ENCODE data around the gene NME7. TPM values are rescaled to one million over a fixed set of nuclear protein-coding genes. Genes with fewer than 3 reads are reported as not detected.
A peak's percentile ranks its signal among the peaks of the same experiment; 100 is the strongest.

The NME7 gene
- total and polyA plus RNA-seq, 12 donors = 5.5 to 18.9 (median 10.5) TPM

DNA sequence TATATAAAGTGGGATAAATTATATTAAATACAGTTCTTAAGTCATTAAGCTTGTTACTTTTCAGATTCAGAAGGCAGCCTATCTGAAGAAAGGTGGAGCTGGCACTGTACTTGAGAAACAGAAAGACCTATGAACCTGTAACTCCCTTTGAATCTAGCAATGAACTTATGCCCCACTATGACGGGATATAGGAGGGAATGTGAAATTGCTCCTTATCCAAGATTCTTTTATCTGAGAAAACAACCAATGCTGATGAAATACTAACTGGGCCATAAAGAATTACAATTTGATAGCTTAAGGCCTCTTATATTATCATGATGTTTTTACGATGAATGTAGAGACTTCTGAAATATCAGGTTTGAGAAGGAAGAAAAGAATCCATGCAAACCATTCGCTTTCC lies 211.0 kb downstream of the NME7 start:
- no peaks in the 10 kb centered on the region for H3K36me3 ChIP-seq
- no peak for TF ChIP-seq CTCF (IDR thresholded peaks at IDR 0.05)
- no peaks in the 10 kb centered on the region for H3K27me3 ChIP-seq
- H3K9me3 ChIP-seq = no peaks in the 10 kb centered on the region
- intact Hi-C loops (cut with DNase I) = no loop called here
- ATAC-seq (no peak), DNase-seq (no peak)
- H3K4me1 ChIP-seq = peaks cover 0 to 14% (median 6%) of the 10 kb centered on the region in 9 donors
- no peak overlapping the region for H3K27ac ChIP-seq
- no peak overlapping the region for H3K4me3 ChIP-seq
- 80 to 95% methylated on average over 3 of the region's 3 CpGs for WGBS, 2 donors

- H3K27ac ChIP-seq = no peak overlapping the region
- H3K36me3 ChIP-seq = no peaks in the 10 kb centered on the region
- no peaks in the 10 kb centered on the region for H3K27me3 ChIP-seq
- DNase-seq = no peak
- intact Hi-C loops (cut with DNase I) = no loop called here
- 44 to 62% methylated on average over 1 of the region's 1 CpG for WGBS, 2 donors
- no peak for TF ChIP-seq CTCF (IDR thresholded peaks at IDR 0.05)
- H3K4me1 ChIP-seq = peaks cover 0 to 6% (median 0%) of the 10 kb centered on the region in 9 donors
- H3K9me3 ChIP-seq = no peaks in the 10 kb centered on the region
- H3K4me3 ChIP-seq = no peak overlapping the region
- peak in 2 of 8 donors; percentile 56 to 84 for ATAC-seq
Observed at GRCh38 chr1:169155675-169156074, 211.9 kb downstream of the NME7 start.

DNA sequence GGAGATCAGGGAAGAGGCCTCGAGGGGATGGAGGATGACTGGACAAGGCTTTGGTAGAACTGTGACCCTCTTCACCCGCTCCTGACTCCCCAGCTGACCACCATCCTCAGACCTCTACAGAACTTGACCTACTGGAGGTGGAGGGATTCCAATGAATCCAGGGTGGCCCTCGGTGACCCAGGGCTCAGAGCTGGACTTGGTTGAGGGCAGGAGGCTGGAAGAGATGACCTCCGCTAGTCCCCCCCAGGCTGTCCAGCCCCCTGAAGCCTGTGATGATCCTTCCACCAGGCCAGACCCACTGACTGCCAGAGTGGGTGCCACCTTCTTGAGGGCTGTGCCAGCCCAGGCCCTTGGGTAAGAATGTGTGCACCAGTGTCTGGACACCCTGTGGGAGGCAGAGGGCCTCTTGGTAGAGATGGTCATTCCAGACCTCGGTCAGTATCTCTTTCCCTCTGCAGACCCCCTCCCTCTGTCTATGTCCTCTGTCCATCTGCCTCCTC lies 216.2 kb downstream of the NME7 start:
- TF ChIP-seq CTCF (IDR thresholded peaks at IDR 0.05) = no peak
- peaks cover 0 to 6% (median 0%) of the 10 kb centered on the region in 9 donors for H3K4me1 ChIP-seq
- DNase-seq (no peak), ATAC-seq (peak in 2 of 8 donors; percentile 10 to 53)
- 91 to 94% methylated on average over 5 of the region's 5 CpGs for WGBS, 2 donors
- intact Hi-C loops (cut with DNase I) = no loop called here
- no peaks in the 10 kb centered on the region for H3K27me3 ChIP-seq
- H3K27ac ChIP-seq = no peak overlapping the region
- H3K4me3 ChIP-seq = no peak overlapping the region
- no peaks in the 10 kb centered on the region for H3K36me3 ChIP-seq
- H3K9me3 ChIP-seq = no peaks in the 10 kb centered on the region

GRCh38 chr1:169150641-169151337 lies 216.8 kb downstream of the NME7 start:
- intact Hi-C loops (cut with DNase I) = no loop called here
- ATAC-seq = peak in 2 of 8 donors; percentile 10 to 50

More at GRCh38 chr1:169150641-169151337, 216.8 kb downstream of the NME7 start:
- WGBS, 2 donors = 81 to 89% methylated on average over 4 of the region's 4 CpGs
- Histone ChIP-seq H3K4me3 (no peak overlapping the region), H3K9me3 (no peaks in the 10 kb centered on the region), H3K36me3 (no peaks in the 10 kb centered on the region), H3K27ac (no peak overlapping the region), H3K4me1 (peaks cover 0 to 6% (median 0%) of the 10 kb centered on the region in 9 donors), H3K27me3 (no peaks in the 10 kb centered on the region)
- TF ChIP-seq CTCF (IDR thresholded peaks at IDR 0.05) = no peak
- DNase-seq = no peak
